Neural cell (in vitro differentiated cells): Measurements from ENCODE around the gene ADGRD1.

Source experiments
- EP300 ChIP-seq: fragments of 450-650 bp; conservative IDR thresholded peaks from 2 replicates; pipeline ENCODE4 v1.6.1; 2014; ENCODE audit warnings: antibody characterized with exemption, mild to moderate bottlenecking, moderate library complexity; ENCODE audit not compliant: poor library complexity, severe bottlenecking
- EZH2 ChIP-seq: fragments of 200-600, 300-800 bp; shearing (Covaris generic), sonication (generic); IDR thresholded peaks from 2 replicates; pipeline ENCODE4 v1.6.1; 2014; ENCODE audit warnings: antibody characterized with exemption, low read length, borderline replicate concordance, mild to moderate bottlenecking; ENCODE audit not compliant: insufficient read depth, poor library complexity, severe bottlenecking
- POLR2AphosphoS5 ChIP-seq: IDR thresholded peaks from 2 replicates; pipeline ENCODE4 v1.6.1; 2012
- TAF1 ChIP-seq: IDR thresholded peaks from 2 replicates; pipeline ENCODE4 v1.6.1; 2012; ENCODE audit warnings: low read depth
- TF ChIP-seq, protein P1 (sequence below): fragments of 450-650 bp; IDR thresholded peaks from 2 replicates; pipeline ENCODE4 v1.5.1; 2014; ENCODE audit warnings: antibody characterized with exemption, mild to moderate bottlenecking, moderate library complexity; ENCODE audit not compliant: poor library complexity, severe bottlenecking
- TF ChIP-seq, protein P2 (sequence below): IDR thresholded peaks from 2 replicates; pipeline ENCODE4 v1.6.1; 2012; ENCODE audit warnings: borderline replicate concordance

DNA sequence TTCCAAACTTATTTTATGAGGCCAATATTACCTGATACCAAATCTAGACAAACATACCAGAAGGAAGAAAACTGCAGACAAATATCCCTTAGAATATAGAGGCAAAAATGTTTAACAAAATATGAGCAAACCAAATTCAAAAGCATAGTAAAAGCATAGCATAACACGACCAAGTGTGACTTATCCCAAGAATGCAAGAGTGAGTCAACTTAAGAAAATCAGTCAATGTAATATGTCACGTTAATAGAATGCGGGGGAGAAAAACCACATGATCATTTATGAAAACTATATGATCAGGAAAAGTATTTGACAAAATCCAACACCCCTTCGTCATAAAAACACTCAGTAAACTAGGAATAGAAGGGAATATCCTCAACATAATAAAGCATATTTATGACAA, 217.3 kb downstream of the ADGRD1 start:
- TF ChIP-seq, protein P1, sequence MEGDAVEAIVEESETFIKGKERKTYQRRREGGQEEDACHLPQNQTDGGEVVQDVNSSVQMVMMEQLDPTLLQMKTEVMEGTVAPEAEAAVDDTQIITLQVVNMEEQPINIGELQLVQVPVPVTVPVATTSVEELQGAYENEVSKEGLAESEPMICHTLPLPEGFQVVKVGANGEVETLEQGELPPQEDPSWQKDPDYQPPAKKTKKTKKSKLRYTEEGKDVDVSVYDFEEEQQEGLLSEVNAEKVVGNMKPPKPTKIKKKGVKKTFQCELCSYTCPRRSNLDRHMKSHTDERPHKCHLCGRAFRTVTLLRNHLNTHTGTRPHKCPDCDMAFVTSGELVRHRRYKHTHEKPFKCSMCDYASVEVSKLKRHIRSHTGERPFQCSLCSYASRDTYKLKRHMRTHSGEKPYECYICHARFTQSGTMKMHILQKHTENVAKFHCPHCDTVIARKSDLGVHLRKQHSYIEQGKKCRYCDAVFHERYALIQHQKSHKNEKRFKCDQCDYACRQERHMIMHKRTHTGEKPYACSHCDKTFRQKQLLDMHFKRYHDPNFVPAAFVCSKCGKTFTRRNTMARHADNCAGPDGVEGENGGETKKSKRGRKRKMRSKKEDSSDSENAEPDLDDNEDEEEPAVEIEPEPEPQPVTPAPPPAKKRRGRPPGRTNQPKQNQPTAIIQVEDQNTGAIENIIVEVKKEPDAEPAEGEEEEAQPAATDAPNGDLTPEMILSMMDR, result no peak
- TF ChIP-seq TAF1 (no peak), EP300 (no peak), EZH2 (no peak), POLR2AphosphoS5 (no peak)
- TF ChIP-seq, protein P2, sequence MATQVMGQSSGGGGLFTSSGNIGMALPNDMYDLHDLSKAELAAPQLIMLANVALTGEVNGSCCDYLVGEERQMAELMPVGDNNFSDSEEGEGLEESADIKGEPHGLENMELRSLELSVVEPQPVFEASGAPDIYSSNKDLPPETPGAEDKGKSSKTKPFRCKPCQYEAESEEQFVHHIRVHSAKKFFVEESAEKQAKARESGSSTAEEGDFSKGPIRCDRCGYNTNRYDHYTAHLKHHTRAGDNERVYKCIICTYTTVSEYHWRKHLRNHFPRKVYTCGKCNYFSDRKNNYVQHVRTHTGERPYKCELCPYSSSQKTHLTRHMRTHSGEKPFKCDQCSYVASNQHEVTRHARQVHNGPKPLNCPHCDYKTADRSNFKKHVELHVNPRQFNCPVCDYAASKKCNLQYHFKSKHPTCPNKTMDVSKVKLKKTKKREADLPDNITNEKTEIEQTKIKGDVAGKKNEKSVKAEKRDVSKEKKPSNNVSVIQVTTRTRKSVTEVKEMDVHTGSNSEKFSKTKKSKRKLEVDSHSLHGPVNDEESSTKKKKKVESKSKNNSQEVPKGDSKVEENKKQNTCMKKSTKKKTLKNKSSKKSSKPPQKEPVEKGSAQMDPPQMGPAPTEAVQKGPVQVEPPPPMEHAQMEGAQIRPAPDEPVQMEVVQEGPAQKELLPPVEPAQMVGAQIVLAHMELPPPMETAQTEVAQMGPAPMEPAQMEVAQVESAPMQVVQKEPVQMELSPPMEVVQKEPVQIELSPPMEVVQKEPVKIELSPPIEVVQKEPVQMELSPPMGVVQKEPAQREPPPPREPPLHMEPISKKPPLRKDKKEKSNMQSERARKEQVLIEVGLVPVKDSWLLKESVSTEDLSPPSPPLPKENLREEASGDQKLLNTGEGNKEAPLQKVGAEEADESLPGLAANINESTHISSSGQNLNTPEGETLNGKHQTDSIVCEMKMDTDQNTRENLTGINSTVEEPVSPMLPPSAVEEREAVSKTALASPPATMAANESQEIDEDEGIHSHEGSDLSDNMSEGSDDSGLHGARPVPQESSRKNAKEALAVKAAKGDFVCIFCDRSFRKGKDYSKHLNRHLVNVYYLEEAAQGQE, result no peak
